Kidney capillary endothelial cell (primary cell): Measurements from ENCODE around the gene RHOG.
"Not testable (repeated sequence)": the region's sequence is repeated elsewhere in the genome, so short reads cannot be mapped to it uniquely, and the experiment has no call there.

Experiments used
- DNase-seq: peaks from one replicate; pipeline ENCODE4 v3.0.0-alpha.2; 2018; ENCODE audit warnings: low spot score

RHOG gene

DNA sequence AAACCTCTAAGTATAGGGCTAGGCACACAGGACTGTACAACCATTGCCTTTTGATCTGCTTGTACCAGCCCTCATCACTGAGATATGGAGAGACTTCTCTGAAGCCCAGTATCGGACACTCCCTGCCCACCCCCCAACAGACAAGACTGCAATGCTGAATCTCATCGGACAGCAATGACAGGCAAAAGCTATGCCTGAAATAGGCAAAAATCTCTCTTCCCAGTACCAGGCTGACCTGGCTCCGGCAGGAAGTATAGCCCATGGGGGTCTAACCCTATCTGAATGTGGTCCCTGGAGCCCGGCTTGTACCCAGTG, 6.5 kb downstream of the RHOG start:
- DNase-seq: no peak

GRCh38 chr11:3833449-3833848, 7.3 kb downstream of the RHOG start:
- DNase-seq: no peak

GRCh38 chr11:3832816-3833215, 7.9 kb downstream of the RHOG start:
- no peak for DNase-seq

DNA sequence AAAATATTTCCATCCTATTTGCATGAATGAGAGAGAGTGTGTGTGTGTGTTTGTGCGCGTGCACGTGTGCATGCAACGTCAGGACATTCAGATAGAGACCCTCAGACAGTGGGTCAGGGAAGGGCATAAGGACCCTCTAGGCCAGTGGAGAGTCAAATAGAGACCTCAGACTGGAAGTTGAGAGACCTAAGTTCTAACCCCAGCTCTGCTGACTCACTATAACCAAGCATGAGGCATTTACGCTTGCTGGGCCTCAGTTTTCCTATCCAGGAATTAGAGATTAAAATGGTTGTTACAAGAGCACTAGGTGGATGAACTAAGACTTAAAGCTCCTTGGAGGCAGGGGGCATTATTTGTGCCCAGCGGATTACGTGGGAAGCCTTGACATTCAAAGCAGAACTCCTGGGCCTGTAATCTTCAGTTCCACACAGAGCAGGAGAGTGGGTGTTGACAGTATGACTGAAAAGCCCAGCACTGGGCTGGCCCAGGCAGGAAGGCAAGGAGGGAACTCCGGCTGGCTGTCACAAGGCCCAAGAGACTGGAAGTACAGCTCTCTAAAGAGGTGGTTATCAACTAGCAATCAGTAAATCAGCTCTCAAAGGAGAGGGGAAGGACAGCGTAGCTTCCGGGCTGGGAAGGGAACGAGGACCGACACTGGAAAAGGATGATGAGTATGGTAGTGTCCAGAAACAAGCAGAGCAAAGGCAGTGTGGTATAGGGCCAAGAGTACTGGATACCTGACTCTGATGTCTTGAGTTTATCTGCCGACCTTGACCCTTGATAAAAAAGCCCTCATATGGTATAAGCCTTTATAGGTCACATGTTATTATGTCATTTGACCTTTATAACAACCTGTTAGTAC, 9.2 kb downstream of the RHOG start:
- no peak for DNase-seq

- no peak for DNase-seq
These were observed 10.0 kb downstream of the RHOG start for GRCh38 chr11:3830730-3831129.

- DNase-seq: no peak
These were observed 10.7 kb downstream of the RHOG start for GRCh38 chr11:3830088-3830487.

GRCh38 chr11:3827434-3828186, 13.1 kb downstream of the RHOG start:
- no peak for DNase-seq

- DNase-seq: no peak
These were observed 14.0 kb downstream of the RHOG start for GRCh38 chr11:3826721-3827120.

DNA sequence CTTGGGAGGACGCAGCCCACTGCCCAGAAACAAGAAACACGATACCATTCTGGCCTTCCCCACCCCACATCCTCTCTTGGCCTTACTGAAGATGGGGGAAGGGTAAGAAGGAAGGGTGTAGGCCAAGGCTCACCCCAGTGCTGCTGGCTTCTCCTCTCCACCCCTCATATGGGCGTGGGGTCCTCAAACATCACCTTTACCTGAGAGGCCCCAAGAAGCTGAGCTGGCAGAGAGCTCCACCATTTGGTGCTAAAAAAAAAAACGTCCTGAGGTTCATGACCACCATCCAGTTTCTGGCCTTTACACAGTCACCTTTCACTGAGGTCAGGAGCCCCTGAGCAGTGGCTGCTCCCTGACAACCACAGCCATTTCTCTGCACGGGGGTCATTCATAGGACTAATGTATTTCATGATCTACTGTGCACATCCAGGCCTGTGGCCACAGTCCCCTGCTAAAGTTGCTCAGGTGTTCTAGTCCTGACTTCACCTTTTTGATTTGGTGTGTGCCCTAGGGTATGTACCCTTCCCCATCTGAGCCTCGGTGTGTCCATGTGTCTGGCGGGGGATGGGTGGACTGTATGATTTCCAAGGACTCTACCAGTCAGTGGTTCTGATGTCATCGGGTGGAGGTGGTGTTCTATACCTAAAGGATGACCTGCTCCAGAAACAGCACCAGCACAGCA, 15.1 kb downstream of the RHOG start:
- DNase-seq: no peak

DNA sequence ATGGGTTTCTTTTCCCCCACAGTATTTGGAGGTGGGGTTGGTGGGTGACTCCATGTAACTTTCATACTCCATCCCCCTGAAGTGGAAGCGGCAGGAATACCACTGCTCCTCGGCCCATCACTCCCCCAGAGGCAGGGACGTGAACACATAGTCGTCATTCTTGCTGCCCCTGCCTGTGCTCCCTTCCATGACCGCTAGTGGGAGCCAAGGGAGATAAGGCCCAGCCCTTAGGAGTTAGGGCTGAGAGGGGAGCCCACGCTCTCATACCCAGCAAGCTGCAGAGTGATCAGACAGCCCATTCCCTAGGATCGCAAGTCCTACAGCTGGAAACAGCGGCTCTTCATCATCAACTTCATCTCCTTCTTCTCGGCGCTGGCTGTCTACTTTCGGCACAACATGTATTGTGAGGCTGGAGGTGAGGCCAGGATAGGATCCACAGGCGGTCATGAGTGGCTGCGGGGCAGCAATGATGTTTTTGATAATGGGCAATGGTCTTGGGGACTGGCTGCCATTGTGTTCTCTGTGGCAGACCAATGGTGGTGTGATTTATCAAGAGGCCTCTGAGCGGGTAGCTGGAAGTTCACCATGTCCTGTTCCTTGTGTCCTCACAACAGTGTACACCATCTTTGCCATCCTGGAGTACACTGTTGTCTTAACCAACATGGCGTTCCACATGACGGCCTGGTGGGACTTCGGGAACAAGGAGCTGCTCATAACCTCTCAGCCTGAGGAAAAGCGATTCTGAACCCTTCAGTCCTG, 15.9 kb downstream of the RHOG start:
- DNase-seq: peak; percentile 46

GRCh38 chr11:3823762-3824506, 16.8 kb downstream of the RHOG start:
- DNase-seq: no peak

- peak; percentile 19 for DNase-seq
These were observed 17.5 kb downstream of the RHOG start for GRCh38 chr11:3823303-3823702.

- DNase-seq: no peak
These were observed 18.4 kb downstream of the RHOG start for GRCh38 chr11:3822312-3822711.

- no peak for DNase-seq
These were observed 19.8 kb downstream of the RHOG start for GRCh38 chr11:3820971-3821370.

GRCh38 chr11:3817181-3817800, 23.5 kb downstream of the RHOG start:
- no peak for DNase-seq

DNA sequence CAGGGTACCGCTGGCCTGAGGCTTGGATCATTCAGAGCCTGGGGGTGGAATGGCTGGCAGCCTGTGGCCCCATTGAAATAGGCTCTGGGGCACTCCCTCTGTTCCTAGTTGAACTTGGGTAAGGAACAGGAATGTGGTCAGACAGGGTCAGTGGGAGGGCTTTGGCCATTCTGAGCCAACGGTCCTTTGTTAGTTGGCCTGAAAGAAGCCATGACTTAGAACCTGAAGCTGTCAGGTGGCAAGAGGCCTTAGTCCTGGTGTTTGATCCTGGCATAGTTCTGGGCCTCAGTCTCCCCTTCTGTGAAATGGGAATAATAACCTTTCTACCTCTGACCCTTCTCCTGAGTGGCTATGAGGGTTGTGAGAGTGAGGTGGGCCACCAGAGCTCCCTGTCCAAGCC, 24.1 kb downstream of the RHOG start:
- DNase-seq: no peak

GRCh38 chr11:3815845-3816244, 24.9 kb downstream of the RHOG start:
- DNase-seq: no peak

GRCh38 chr11:3814832-3815231, 25.9 kb downstream of the RHOG start:
- not testable (repeated sequence) for DNase-seq

DNA sequence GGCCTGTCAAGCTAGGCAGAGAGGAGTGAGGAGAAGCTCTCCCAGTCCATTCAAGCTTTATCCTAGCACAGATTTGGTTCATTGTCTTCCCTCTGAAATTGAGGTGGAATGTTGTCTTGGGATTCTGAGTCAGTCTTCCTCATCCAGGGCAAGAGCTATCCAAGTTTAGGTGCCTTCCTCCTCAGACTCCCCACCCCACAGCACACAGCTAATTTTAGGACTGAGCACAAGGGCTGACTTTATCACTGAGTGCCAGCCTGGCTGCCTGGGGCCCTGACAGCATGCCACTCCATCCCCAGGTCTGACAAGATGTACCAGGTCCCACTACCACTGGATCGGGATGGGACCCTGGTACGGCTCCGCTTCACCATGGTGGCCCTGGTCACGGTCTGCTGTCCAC, 29.8 kb downstream of the RHOG start:
- DNase-seq: no peak

DNA sequence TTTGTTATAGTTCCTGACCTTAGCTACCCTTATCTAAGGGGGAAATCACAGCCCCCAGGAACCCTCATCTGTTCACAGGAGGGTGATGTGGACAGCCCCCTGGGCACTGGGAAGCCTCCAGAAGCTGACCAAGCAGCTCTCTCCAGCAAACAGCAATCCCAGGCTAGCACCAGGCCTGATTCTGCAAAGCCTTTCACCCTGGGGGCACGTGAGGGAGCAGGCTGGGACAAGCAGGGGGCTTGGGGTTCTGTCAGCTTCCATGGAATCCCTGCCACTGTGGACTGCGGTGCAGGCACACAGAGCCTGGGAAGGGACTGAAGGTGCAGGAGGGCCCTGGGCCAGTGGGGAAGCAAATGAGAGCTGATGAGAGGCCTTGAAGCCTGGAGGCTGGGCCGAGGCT, 30.3 kb downstream of the RHOG start:
- no peak for DNase-seq

GRCh38 chr11:3809624-3809928, 31.2 kb downstream of the RHOG start:
- no peak for DNase-seq
